Lower leg skin (tissue), 3 donors: ENCODE data around the gene CD28.

Source experiments
- POLR2A ChIP-seq, 2 donors: fragments of 450-650 bp; IDR thresholded peaks; one replicate each; pipeline ENCODE4 v1.6.1; 2016 to 2017; ENCODE audit warnings: antibody characterized with exemption in 2 of 2, mild to moderate bottlenecking in 1 of 2, moderate library complexity in 1 of 2
- TF ChIP-seq, protein P1 (sequence below), 3 donors: fragments of 450-650 bp; IDR thresholded peaks; one replicate each; pipeline ENCODE4 v1.5.1; 2016; ENCODE audit warnings: antibody characterized with exemption in 3 of 3, mild to moderate bottlenecking in 3 of 3, moderate library complexity in 2 of 3

DNA sequence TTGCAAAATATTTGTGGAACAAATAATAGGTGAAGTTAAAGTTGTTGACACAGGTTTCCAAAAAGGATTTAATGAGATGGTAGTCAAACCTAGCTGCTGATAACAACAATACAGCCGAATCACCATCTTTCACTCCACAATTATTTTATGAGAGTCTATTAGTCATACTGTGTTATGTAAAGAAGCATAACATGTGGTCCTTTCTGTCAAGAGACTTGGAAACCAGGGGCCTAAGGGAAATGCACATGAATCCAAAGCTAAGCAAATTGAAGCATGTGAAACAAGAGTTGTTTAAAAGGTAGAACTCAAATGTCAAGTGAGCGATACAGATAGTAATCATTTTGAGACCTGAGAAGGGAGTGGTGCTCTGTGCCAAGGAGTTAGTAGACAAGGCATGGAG lies 16.0 kb downstream of the CD28 start:
- TF ChIP-seq, protein P1, sequence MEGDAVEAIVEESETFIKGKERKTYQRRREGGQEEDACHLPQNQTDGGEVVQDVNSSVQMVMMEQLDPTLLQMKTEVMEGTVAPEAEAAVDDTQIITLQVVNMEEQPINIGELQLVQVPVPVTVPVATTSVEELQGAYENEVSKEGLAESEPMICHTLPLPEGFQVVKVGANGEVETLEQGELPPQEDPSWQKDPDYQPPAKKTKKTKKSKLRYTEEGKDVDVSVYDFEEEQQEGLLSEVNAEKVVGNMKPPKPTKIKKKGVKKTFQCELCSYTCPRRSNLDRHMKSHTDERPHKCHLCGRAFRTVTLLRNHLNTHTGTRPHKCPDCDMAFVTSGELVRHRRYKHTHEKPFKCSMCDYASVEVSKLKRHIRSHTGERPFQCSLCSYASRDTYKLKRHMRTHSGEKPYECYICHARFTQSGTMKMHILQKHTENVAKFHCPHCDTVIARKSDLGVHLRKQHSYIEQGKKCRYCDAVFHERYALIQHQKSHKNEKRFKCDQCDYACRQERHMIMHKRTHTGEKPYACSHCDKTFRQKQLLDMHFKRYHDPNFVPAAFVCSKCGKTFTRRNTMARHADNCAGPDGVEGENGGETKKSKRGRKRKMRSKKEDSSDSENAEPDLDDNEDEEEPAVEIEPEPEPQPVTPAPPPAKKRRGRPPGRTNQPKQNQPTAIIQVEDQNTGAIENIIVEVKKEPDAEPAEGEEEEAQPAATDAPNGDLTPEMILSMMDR (IDR thresholded peaks at IDR 0.05): no peak
- no peak for TF ChIP-seq POLR2A (IDR thresholded peaks at IDR 0.05)
